Mesodermal cell (in vitro differentiated cells): ENCODE measurements around the gene KRT81.
"Not testable (repeated sequence)": the region's sequence is repeated elsewhere in the genome, so short reads cannot be mapped to it uniquely, and the experiment has no call there.

Experiments
- H3K27ac ChIP-seq: 2 replicates; pipeline ENCODE4 v1.7.0; 2013; ENCODE audit warnings: mild to moderate bottlenecking, low read depth, low read length, moderate library complexity; ENCODE audit not compliant: severe bottlenecking
- H3K36me3 ChIP-seq: 2 replicates; pipeline ENCODE4 v1.7.1; 2013; ENCODE audit warnings: mild to moderate bottlenecking, low read length, moderate library complexity; ENCODE audit not compliant: control insufficient read depth, insufficient read depth
- H3K4me1 ChIP-seq: one replicate; pipeline ENCODE4 v1.7.1; 2013; ENCODE audit warnings: mild to moderate bottlenecking, low read length; ENCODE audit not compliant: insufficient read depth, control insufficient read depth, poor library complexity, severe bottlenecking
- H3K4me3 ChIP-seq: 2 replicates; pipeline ENCODE4 v1.7.0; 2013; ENCODE audit warnings: low read length, control low read depth, mild to moderate bottlenecking; ENCODE audit not compliant: insufficient read depth, poor library complexity, severe bottlenecking; ENCODE audit errors: extremely low read depth
- H3K9me3 ChIP-seq: 2 replicates; pipeline ENCODE4 v1.7.1; 2013; ENCODE audit warnings: mild to moderate bottlenecking, low read length, moderate library complexity; ENCODE audit not compliant: control insufficient read depth
- WGBS, 2 experiments: methylation state at CpG; one replicate each; pipeline ENCODE4 v1.1.5; 2013; ENCODE audit warnings: missing lambda C conversion rate in 2 of 2; ENCODE audit not compliant: insufficient coverage in 2 of 2; 5-methylcytosine and 5-hydroxymethylcytosine counted together

Gene KRT81

GRCh38 chr12:52252175-52252615, 39.1 kb downstream of the KRT81 start:
- H3K36me3 ChIP-seq, H3K4me3 ChIP-seq, H3K4me1 ChIP-seq, H3K9me3 ChIP-seq, H3K27ac ChIP-seq: not testable (repeated sequence)
- WGBS, 2 experiments: 87 to 100% methylated on average over 2 to 6 of the region's 8 CpGs

GRCh38 chr12:52251367-52252051, 39.8 kb downstream of the KRT81 start:
- H3K9me3 ChIP-seq: no peaks in the 10 kb centered on the region
- WGBS, 2 experiments: 87 to 88% methylated on average over 6 to 7 of the region's 9 CpGs
- H3K27ac ChIP-seq: no peak overlapping the region
- H3K4me3 ChIP-seq: no peak overlapping the region
- H3K36me3 ChIP-seq: no peaks in the 10 kb centered on the region
- peaks cover 1% of the 10 kb centered on the region for H3K4me1 ChIP-seq

GRCh38 chr12:52250048-52250990, 41.0 kb downstream of the KRT81 start:
- no peak overlapping the region for H3K27ac ChIP-seq
- H3K9me3 ChIP-seq: no peaks in the 10 kb centered on the region
- no peak overlapping the region for H3K4me3 ChIP-seq
- no peaks in the 10 kb centered on the region for H3K36me3 ChIP-seq
- WGBS, 2 experiments: 20 to 27% methylated on average over 41 to 43 of the region's 52 CpGs
- peaks cover 3% of the 10 kb centered on the region for H3K4me1 ChIP-seq

- WGBS, 2 experiments: 94 to 100% methylated on average over 2 of the region's 2 CpGs
- Histone ChIP-seq H3K27ac (no peak overlapping the region), H3K9me3 (no peaks in the 10 kb centered on the region), H3K36me3 (no peaks in the 10 kb centered on the region), H3K4me3 (no peak overlapping the region), H3K4me1 (peaks cover 3% of the 10 kb centered on the region)
Observed at GRCh38 chr12:52249511-52250047, 41.8 kb downstream of the KRT81 start.

- Histone ChIP-seq H3K4me1 (peaks cover 8% of the 10 kb centered on the region), H3K4me3 (no peak overlapping the region), H3K27ac (no peak overlapping the region), H3K9me3 (no peaks in the 10 kb centered on the region), H3K36me3 (no peaks in the 10 kb centered on the region)
- 89 to 94% methylated on average over 14 to 17 of the region's 18 CpGs for WGBS, 2 experiments
Observed at GRCh38 chr12:52248541-52249461, 42.5 kb downstream of the KRT81 start.

- Histone ChIP-seq H3K4me1 (peaks cover 8% of the 10 kb centered on the region), H3K4me3 (no peak overlapping the region), H3K9me3 (no peaks in the 10 kb centered on the region), H3K27ac (no peak overlapping the region), H3K36me3 (no peaks in the 10 kb centered on the region)
- WGBS, 2 experiments: 74 to 76% methylated on average over 7 to 9 of the region's 10 CpGs
Observed at GRCh38 chr12:52247622-52248540, 43.5 kb downstream of the KRT81 start.

- 34 to 38% methylated on average over 7 to 8 of the region's 10 CpGs for WGBS, 2 experiments
- H3K36me3 ChIP-seq: no peaks in the 10 kb centered on the region
- peaks cover 8% of the 10 kb centered on the region for H3K4me1 ChIP-seq
- H3K4me3 ChIP-seq: no peak overlapping the region
- no peaks in the 10 kb centered on the region for H3K9me3 ChIP-seq
- no peak overlapping the region for H3K27ac ChIP-seq
Observed at GRCh38 chr12:52246720-52247621, 44.4 kb downstream of the KRT81 start.

GRCh38 chr12:52245962-52246569, 45.3 kb downstream of the KRT81 start:
- H3K9me3 ChIP-seq: no peaks in the 10 kb centered on the region
- no peaks in the 10 kb centered on the region for H3K36me3 ChIP-seq
- WGBS, 2 experiments: 69 to 70% methylated on average over 3 to 5 of the region's 7 CpGs
- H3K27ac ChIP-seq: no peak overlapping the region
- peaks cover 8% of the 10 kb centered on the region for H3K4me1 ChIP-seq
- no peak overlapping the region for H3K4me3 ChIP-seq
